HG03442 (cell line): ENCODE measurements around the gene CDC5L.

ENCODE experiments used
- ATAC-seq: cut with Tn5 transposase; IDR thresholded peaks from one replicate; pipeline ENCODE4 v1.9.1; 2021; ENCODE audit warnings: mild to moderate bottlenecking, moderate library complexity; ENCODE audit not compliant: unreplicated experiment

CDC5L gene

GRCh38 chr6:44410363-44410762 lies 22.9 kb downstream of the CDC5L start:
- no peak for ATAC-seq

- no peak for ATAC-seq
These were observed 23.6 kb downstream of the CDC5L start for GRCh38 chr6:44411141-44411540.

GRCh38 chr6:44415449-44415848 lies 27.9 kb downstream of the CDC5L start:
- no peak for ATAC-seq

- no peak for ATAC-seq
These were observed 28.5 kb downstream of the CDC5L start for GRCh38 chr6:44415873-44416502.

GRCh38 chr6:44422531-44422930 lies 35.0 kb downstream of the CDC5L start:
- ATAC-seq = no peak

- no peak for ATAC-seq
These were observed 35.8 kb downstream of the CDC5L start for GRCh38 chr6:44423306-44423705.

GRCh38 chr6:44425951-44426350 lies 38.4 kb downstream of the CDC5L start:
- ATAC-seq = no peak

GRCh38 chr6:44428682-44429081 lies 41.2 kb downstream of the CDC5L start:
- no peak for ATAC-seq

- no peak for ATAC-seq
These were observed 42.8 kb downstream of the CDC5L start for GRCh38 chr6:44430326-44430725.

GRCh38 chr6:44431118-44431725 lies 43.7 kb downstream of the CDC5L start:
- ATAC-seq = no peak

GRCh38 chr6:44432227-44432626 lies 44.7 kb downstream of the CDC5L start:
- no peak for ATAC-seq

- ATAC-seq = no peak
These were observed 45.2 kb downstream of the CDC5L start for GRCh38 chr6:44432726-44433125.

- no peak for ATAC-seq
These were observed 48.0 kb downstream of the CDC5L start for GRCh38 chr6:44435500-44435899.

- no peak for ATAC-seq
These were observed 51.3 kb downstream of the CDC5L start for GRCh38 chr6:44438827-44439226.

GRCh38 chr6:44439270-44440045 lies 52.0 kb downstream of the CDC5L start:
- no peak for ATAC-seq

- no peak for ATAC-seq
These were observed 53.8 kb downstream of the CDC5L start for GRCh38 chr6:44441091-44441855.

- no peak for ATAC-seq
These were observed 54.7 kb downstream of the CDC5L start for GRCh38 chr6:44442236-44442635.

- no peak for ATAC-seq
These were observed 55.4 kb downstream of the CDC5L start for GRCh38 chr6:44442833-44443444.

- no peak for ATAC-seq
These were observed 57.3 kb downstream of the CDC5L start for GRCh38 chr6:44444853-44445252.

GRCh38 chr6:44446626-44447300 lies 59.3 kb downstream of the CDC5L start:
- no peak for ATAC-seq
